Lung (tissue), 12 donors: ENCODE results near the gene PDLIM1. TPM values are rescaled to one million over a fixed set of nuclear protein-coding genes. Genes with fewer than 3 reads are reported as not detected.

ENCODE experiments used
- ATAC-seq: fragments of 200-7000 bp; cut with Tn5 transposase; one replicate; pipeline ENCODE4 v1.9.1; 2020; ENCODE audit warnings: moderate number of reproducible peaks; ENCODE audit not compliant: insufficient read depth, low FRiP score
- DNase-seq, 3 donors: peaks; one replicate each; pipeline ENCODE4 v3.0.0-alpha.2; 2013 to 2017
- H3K27ac ChIP-seq, 2 donors: one replicate each; pipeline ENCODE4 v1.5.1; 2013; ENCODE audit warnings: mild to moderate bottlenecking in 2 of 2, moderate library complexity in 2 of 2, control low read depth in 1 of 2, inconsistent platforms in 1 of 2, low read depth in 1 of 2, low read length in 1 of 2
- H3K27me3 ChIP-seq, 3 donors: one replicate each; pipeline ENCODE4 v1.5.1; 2013; ENCODE audit warnings: low read length in 2 of 3; ENCODE audit not compliant: control insufficient read depth in 3 of 3, insufficient read depth in 3 of 3
- H3K36me3 ChIP-seq, 4 donors: one replicate each; pipeline ENCODE4 v1.5.1; 2013; ENCODE audit warnings: low read length in 4 of 4, mild to moderate bottlenecking in 1 of 4, moderate library complexity in 1 of 4; ENCODE audit not compliant: control insufficient read depth in 4 of 4, insufficient read depth in 4 of 4
- H3K4me1 ChIP-seq, 5 donors: one replicate each; pipeline ENCODE4 v1.5.1; 2013; ENCODE audit warnings: low read length in 5 of 5, mild to moderate bottlenecking in 2 of 5, moderate library complexity in 1 of 5; ENCODE audit not compliant: control insufficient read depth in 5 of 5, insufficient read depth in 5 of 5
- H3K4me3 ChIP-seq: one replicate; pipeline ENCODE4 v1.5.1; 2013; ENCODE audit warnings: mild to moderate bottlenecking, control low read depth, moderate library complexity
- H3K9ac ChIP-seq, 2 donors: one replicate each; pipeline ENCODE4 v1.5.1; 2013; ENCODE audit warnings: low read length in 2 of 2, control low read depth in 1 of 2; ENCODE audit not compliant: insufficient read depth in 1 of 2
- H3K9me3 ChIP-seq, 4 donors: one replicate each; pipeline ENCODE4 v1.5.1; 2013; ENCODE audit warnings: low read length in 3 of 4, mild to moderate bottlenecking in 1 of 4, moderate library complexity in 1 of 4; ENCODE audit not compliant: control insufficient read depth in 4 of 4, insufficient read depth in 3 of 4
- CTCF ChIP-seq: IDR thresholded peaks from 2 replicates; pipeline ENCODE4 v1.5.1; 2012; ENCODE audit warnings: mild to moderate bottlenecking; ENCODE audit errors: control extremely low read depth, extremely low read depth
- WGBS, 2 donors: extraction: QIAGEN DNeasy Blood & Tissue Kit; methylation state at CpG; one replicate each; pipeline ENCODE4 v1.1.7; 2013; 5-methylcytosine and 5-hydroxymethylcytosine counted together
- polyA plus RNA-seq, 2 donors: library from polyadenylated mRNA; stranded (reverse); fragments of 200-250 nt; gene quantifications; one replicate each; pipeline ENCODE4 v1.2.1, GENCODE V29; 2013
- total RNA-seq, 2 donors: library from RNA; depleted of rRNA in 1 of 2; stranded (reverse); fragments of >200 nt in 1 of 2; gene quantifications; one replicate each; pipeline ENCODE4 v1.2.1, GENCODE V29; 2014 to 2021
- donor health status: control.
- donor health status: control.
- donor health status: Bipolar disorder and iron deficiency.
- donor health status: healthy.
- donor health status: DM: yes; HTN: yes; CAD: no.

PDLIM1 gene
- total and polyA plus RNA-seq, 4 donors = 61.4 to 243 (median 178) TPM

GRCh38 chr10:95289003-95289920 is 1.5 kb downstream of the PDLIM1 start:
- no peak for DNase-seq
- Histone ChIP-seq H3K9ac (peak overlapping the region in 1 of 2 donors; percentile 34), H3K9me3 (no peaks in the 10 kb centered on the region), H3K36me3 (no peaks in the 10 kb centered on the region), H3K4me1 (peaks cover 3 to 30% (median 11%) of the 10 kb centered on the region in 5 donors), H3K4me3 (peak overlapping the region; percentile 71), H3K27me3 (no peaks in the 10 kb centered on the region), H3K27ac (peak overlapping the region; percentile 84 to 96)
- WGBS, 2 donors = 49 to 73% methylated on average over 12 of the region's 12 CpGs
- no peak for ATAC-seq
- no peak for TF ChIP-seq CTCF

GRCh38 chr10:95288303-95288702 is 2.5 kb downstream of the PDLIM1 start:
- H3K9me3 ChIP-seq = no peaks in the 10 kb centered on the region
- DNase-seq (no peak), ATAC-seq (no peak)
- no peak for TF ChIP-seq CTCF
- H3K4me3 ChIP-seq = no peak overlapping the region
- H3K36me3 ChIP-seq = no peaks in the 10 kb centered on the region
- H3K27ac ChIP-seq = peak overlapping the region; percentile 60 to 96
- H3K27me3 ChIP-seq = no peaks in the 10 kb centered on the region
- WGBS, 2 donors = 63 to 77% methylated on average over 1 of the region's 1 CpG
- no peak overlapping the region for H3K9ac ChIP-seq
- H3K4me1 ChIP-seq = peaks cover 3 to 30% (median 11%) of the 10 kb centered on the region in 5 donors

- H3K4me3 ChIP-seq = no peak overlapping the region
- WGBS, 2 donors = 33 to 53% methylated on average over 3 of the region's 3 CpGs
- peaks cover 0 to 1% (median 0%) of the 10 kb centered on the region in 4 donors for H3K36me3 ChIP-seq
- peaks cover 3 to 30% (median 11%) of the 10 kb centered on the region in 5 donors for H3K4me1 ChIP-seq
- ATAC-seq = no peak
- no peak for DNase-seq
- no peak overlapping the region for H3K9ac ChIP-seq
- H3K27ac ChIP-seq = peak overlapping the region; percentile 39 to 80
- no peak for TF ChIP-seq CTCF
- no peaks in the 10 kb centered on the region for H3K9me3 ChIP-seq
- no peaks in the 10 kb centered on the region for H3K27me3 ChIP-seq
These were observed 3.5 kb downstream of the PDLIM1 start for GRCh38 chr10:95287281-95287680.
